Endothelial cell of umbilical vein (primary cell): ENCODE data around the gene SIGLEC7. TPM values are rescaled to one million over a fixed set of nuclear protein-coding genes. Genes with fewer than 3 reads are reported as not detected.

ENCODE experiments used
- BruUV-seq: library from RNA; stranded (reverse); fragments of 400-500 nt; replicated peaks from 2 replicates; lab custom pipeline; 2021; lab: Mats Ljungman, UMichigan
- CTCF ChIA-PET: fragments of 300-600, 350-600 bp; sonication (Branson Sonifier 250); formaldehyde crosslinking; loops from one replicate; lab custom pipeline; 2021; ENCODE audit warnings: antibody characterized with exemption, inconsistent platforms; lab: Charles Lee
- POLR2A ChIA-PET: fragments of 300-600, 350-600 bp; sonication (Branson Sonifier 250); formaldehyde crosslinking; loops from one replicate; lab custom pipeline; 2021; ENCODE audit warnings: antibody characterized with exemption, inconsistent platforms; lab: Charles Lee
- DNase-seq: peaks from one replicate; pipeline ENCODE4 v3.0.0-alpha.2; 2011; ENCODE audit warnings: low read depth, low spot score
- FAIRE-seq: peaks from 2 replicates; lab custom pipeline; 2011; peaks lifted over from hg19 to GRCh38; lab: Jason Lieb, UNC
- H2AFZ ChIP-seq: 2 replicates; pipeline ENCODE4 v1.6.0; 2012; ENCODE audit warnings: low read depth, low read length, control low read depth, inconsistent platforms
- H3K27ac ChIP-seq: 2 replicates; pipeline ENCODE4 v1.5.1; 2011; ENCODE audit warnings: low read depth, mild to moderate bottlenecking, control low read depth, low read length, moderate library complexity; ENCODE audit not compliant: insufficient read depth
- H3K27me3 ChIP-seq, 2 experiments: 2 replicates each; pipeline versions ENCODE4 v1.6.0 to v1.6.1; 2011; ENCODE audit warnings: low read length in 2 of 2, mixed read lengths in 1 of 2; ENCODE audit not compliant: control insufficient read depth in 2 of 2, insufficient read depth in 2 of 2
- H3K36me3 ChIP-seq, 2 experiments: 2 replicates in 1 of 2; 3 replicates in 1 of 2; pipeline ENCODE4 v1.5.1; 2011; ENCODE audit warnings: low read length in 2 of 2, mild to moderate bottlenecking in 1 of 2, moderate library complexity in 1 of 2; ENCODE audit not compliant: control insufficient read depth in 2 of 2, insufficient read depth in 2 of 2; ENCODE audit errors: extremely low read depth in 1 of 2
- H3K4me1 ChIP-seq: 3 replicates; pipeline ENCODE4 v1.5.1; 2011; ENCODE audit warnings: mild to moderate bottlenecking, low read length; ENCODE audit not compliant: control insufficient read depth, insufficient read depth; ENCODE audit errors: extremely low read depth
- H3K4me2 ChIP-seq: 2 replicates; pipeline ENCODE4 v1.6.1; 2011; ENCODE audit warnings: low read length, control low read depth, mixed read lengths; ENCODE audit not compliant: insufficient read depth
- H3K4me3 ChIP-seq, 3 experiments: fragments of 200-600 bp in 1 of 3; sonication (generic), shearing (Covaris generic) in 1 of 3; replicated peaks in 1 of 3; 2 replicates each; pipeline ENCODE4 v1.5.1; 2011 to 2016; ENCODE audit warnings: control low read depth in 3 of 3, low read length in 3 of 3, mild to moderate bottlenecking in 2 of 3, inconsistent platforms in 1 of 3, low read depth in 1 of 3, moderate library complexity in 1 of 3; ENCODE audit not compliant: insufficient read depth in 1 of 3
- H3K79me2 ChIP-seq: 2 replicates; pipeline ENCODE4 v1.6.0; 2012; ENCODE audit warnings: low read length, inconsistent platforms; ENCODE audit not compliant: control insufficient read depth, insufficient read depth
- H3K9ac ChIP-seq: replicated peaks from 2 replicates; pipeline ENCODE3; 2011; ENCODE audit warnings: low read length, control low read depth; ENCODE audit not compliant: insufficient read depth; ENCODE audit errors: extremely low read depth
- H3K9me1 ChIP-seq: replicated peaks from 3 replicates; pipeline ENCODE4 v1.6.0; 2011; ENCODE audit warnings: mild to moderate bottlenecking, low read length; ENCODE audit not compliant: control insufficient read depth, insufficient read depth; ENCODE audit errors: extremely low read depth
- H3K9me3 ChIP-seq: replicated peaks from 2 replicates; pipeline ENCODE4 v1.5.1; 2012; ENCODE audit warnings: low read length, inconsistent platforms; ENCODE audit not compliant: control insufficient read depth, insufficient read depth
- H4K20me1 ChIP-seq: replicated peaks from 2 replicates; pipeline ENCODE3; 2011; ENCODE audit warnings: mild to moderate bottlenecking, low read length; ENCODE audit not compliant: control insufficient read depth, insufficient read depth; ENCODE audit errors: extremely low read depth
- EZH2 ChIP-seq: IDR thresholded peaks from 2 replicates; pipeline ENCODE4 v1.6.1; 2012; ENCODE audit warnings: borderline replicate concordance, low read depth, mild to moderate bottlenecking, moderate library complexity, low read length, inconsistent platforms; ENCODE audit not compliant: severe bottlenecking
- FOS ChIP-seq: IDR thresholded peaks from 2 replicates; pipeline ENCODE4 v1.6.1; 2011; ENCODE audit warnings: mild to moderate bottlenecking, low read length, moderate library complexity, borderline replicate concordance; ENCODE audit not compliant: insufficient read depth
- GATA2 ChIP-seq: IDR thresholded peaks from 2 replicates; pipeline ENCODE4 v1.7.0; 2011; ENCODE audit warnings: low read depth, mild to moderate bottlenecking, moderate library complexity, mixed read lengths, low read length; ENCODE audit not compliant: insufficient read length, insufficient read depth
- JUN ChIP-seq: IDR thresholded peaks from 2 replicates; pipeline ENCODE4 v1.6.1; 2011; ENCODE audit warnings: borderline replicate concordance, low read depth; ENCODE audit not compliant: insufficient read length, insufficient read depth
- MAX ChIP-seq: IDR thresholded peaks from 2 replicates; pipeline ENCODE4 v1.6.1; 2011; ENCODE audit not compliant: insufficient read depth, insufficient read length
- MYC ChIP-seq: IDR thresholded peaks from one replicate; pipeline ENCODE4 v1.6.1; 2011; ENCODE audit warnings: mild to moderate bottlenecking, low read depth, low read length
- POLR2A ChIP-seq: IDR thresholded peaks from 2 replicates; pipeline ENCODE4 v1.6.1; 2012; ENCODE audit warnings: low read depth, mild to moderate bottlenecking, control low read depth, low read length
- POLR2AphosphoS5 ChIP-seq: IDR thresholded peaks from 2 replicates; pipeline ENCODE4 v1.6.1; 2012; ENCODE audit warnings: low read depth, mild to moderate bottlenecking, control low read depth, low read length, moderate library complexity; ENCODE audit not compliant: insufficient read depth
- dilution Hi-C: fragments of 300-500 bp; cut with MboI; formaldehyde crosslinking; loops from one replicate; pipeline ENCODE4 v1.15.0; 2019; ENCODE audit warnings: low sequenced_read_pairs; ENCODE audit not compliant: extremely low pct_ligation_motif_present
- intact Hi-C: fragments of 100-400 bp; cut with micrococcal nuclease; formaldehyde crosslinking; loops from one replicate; pipeline ENCODE4 v1.10.0; 2022
- polyA plus RNA-seq, 4 experiments: library from polyadenylated mRNA; depleted of rRNA in 3 of 4; stranded (reverse) in 3 of 4; unstranded in 1 of 4; fragments of >200 nt; gene quantifications; 2 replicates each; pipeline versions ENCODE4 v1.2.1 to v1.2.3, GENCODE V29; 2011 to 2012; ENCODE audit warnings: missing spikeins in 1 of 4
- total RNA-seq: library from RNA; stranded (reverse); gene quantifications from 2 replicates; pipeline ENCODE4 v1.2.3, GENCODE V29; 2021
- TF ChIP-seq, protein P1 (sequence below), 2 donors: IDR thresholded peaks; 1 replicate in 1 of 2; 2 replicates in 1 of 2; pipeline ENCODE4 v1.5.1; 2011; ENCODE audit warnings: low read length in 2 of 2, mild to moderate bottlenecking in 2 of 2, moderate library complexity in 2 of 2, control low read depth in 1 of 2, inconsistent platforms in 1 of 2, low read depth in 1 of 2; ENCODE audit not compliant: insufficient read depth in 1 of 2; ENCODE audit errors: extremely low read depth in 1 of 2

SIGLEC7 gene
- total and polyA plus RNA-seq, 2 donors (not counting 3 experiments of a cell fraction or from before 2014, with no cell fraction given) = not detected

DNA sequence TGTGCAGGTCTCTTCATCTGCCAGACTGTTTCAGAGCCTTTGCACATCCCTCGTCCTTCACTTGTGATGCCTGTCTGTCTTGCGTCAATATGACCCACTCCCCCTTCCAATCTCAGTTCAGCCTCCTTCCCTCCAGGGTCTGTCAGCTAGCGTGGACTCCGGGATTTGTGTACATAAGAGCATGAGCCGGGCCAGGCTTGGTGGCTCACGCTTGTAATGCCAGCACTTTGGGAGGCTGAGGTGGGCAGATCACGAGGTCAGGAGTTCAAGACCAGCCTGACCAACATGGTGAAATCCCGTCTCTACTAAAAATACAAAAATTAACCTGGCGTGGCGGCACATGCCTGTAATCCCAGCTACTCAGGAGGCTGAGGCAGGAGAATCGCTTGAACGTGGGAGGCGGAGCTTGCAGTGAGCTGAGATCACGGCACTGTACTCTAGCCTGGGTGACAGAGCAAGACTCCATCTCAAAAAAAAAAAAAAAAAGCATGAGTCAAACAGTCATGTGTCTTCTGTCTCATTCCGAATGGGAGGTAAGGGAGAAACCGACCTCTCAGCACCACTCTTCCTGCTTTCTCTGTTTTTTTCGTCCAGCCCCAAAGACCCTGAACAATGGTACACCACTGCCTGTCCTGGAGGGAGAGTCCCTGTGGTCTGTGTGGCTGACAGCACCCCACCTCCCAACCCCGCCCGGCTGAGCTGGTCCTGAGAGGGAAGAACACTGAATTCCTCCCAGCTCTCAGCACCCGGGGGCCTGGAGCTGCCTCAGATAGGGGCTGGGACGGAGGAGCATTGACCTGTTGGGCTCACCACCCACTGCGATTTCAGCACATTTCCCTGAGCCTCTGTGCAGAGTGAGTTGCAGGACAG, 19.8 kb upstream of the SIGLEC7 start:
- Histone ChIP-seq H3K4me3 (no peak overlapping the region), H4K20me1 (no peaks in the 10 kb centered on the region), H3K27ac (no peak overlapping the region), H2AFZ (no peak overlapping the region), H3K36me3 (no peaks in the 10 kb centered on the region), H3K9ac (no peak overlapping the region), H3K9me1 (no peaks in the 10 kb centered on the region), H3K9me3 (no peaks in the 10 kb centered on the region), H3K27me3 (no peaks in the 10 kb centered on the region), H3K4me1 (no peaks in the 10 kb centered on the region), H3K4me2 (no peak overlapping the region), H3K79me2 (no peaks in the 10 kb centered on the region)
- DNase-seq (no peak), FAIRE-seq (no peak)
- CTCF ChIA-PET = no interaction called here
- TF ChIP-seq EZH2 (no peak), GATA2 (no peak), POLR2A (no peak), FOS (no peak), JUN (no peak), MYC (no peak), POLR2AphosphoS5 (no peak), MAX (no peak)
- TF ChIP-seq, protein P1, sequence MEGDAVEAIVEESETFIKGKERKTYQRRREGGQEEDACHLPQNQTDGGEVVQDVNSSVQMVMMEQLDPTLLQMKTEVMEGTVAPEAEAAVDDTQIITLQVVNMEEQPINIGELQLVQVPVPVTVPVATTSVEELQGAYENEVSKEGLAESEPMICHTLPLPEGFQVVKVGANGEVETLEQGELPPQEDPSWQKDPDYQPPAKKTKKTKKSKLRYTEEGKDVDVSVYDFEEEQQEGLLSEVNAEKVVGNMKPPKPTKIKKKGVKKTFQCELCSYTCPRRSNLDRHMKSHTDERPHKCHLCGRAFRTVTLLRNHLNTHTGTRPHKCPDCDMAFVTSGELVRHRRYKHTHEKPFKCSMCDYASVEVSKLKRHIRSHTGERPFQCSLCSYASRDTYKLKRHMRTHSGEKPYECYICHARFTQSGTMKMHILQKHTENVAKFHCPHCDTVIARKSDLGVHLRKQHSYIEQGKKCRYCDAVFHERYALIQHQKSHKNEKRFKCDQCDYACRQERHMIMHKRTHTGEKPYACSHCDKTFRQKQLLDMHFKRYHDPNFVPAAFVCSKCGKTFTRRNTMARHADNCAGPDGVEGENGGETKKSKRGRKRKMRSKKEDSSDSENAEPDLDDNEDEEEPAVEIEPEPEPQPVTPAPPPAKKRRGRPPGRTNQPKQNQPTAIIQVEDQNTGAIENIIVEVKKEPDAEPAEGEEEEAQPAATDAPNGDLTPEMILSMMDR (IDR thresholded peaks at IDR 0.05; ENCODE audit: extremely low read depth in 1 of 2, insufficient read depth in 1 of 2, low read depth in 1 of 2, low read length in 2 of 2) = no peak
- POLR2A ChIA-PET = no interaction called here
- intact Hi-C loops = no loop called here
- BruUV-seq = no TSS peak
- dilution Hi-C loops = no loop called here
